PC-3 (cell line): Measurements from ENCODE around the gene ANKRD29.

Experiments used
- CTCF ChIP-seq: fragments of 300-600 bp; sonication (generic); conservative IDR thresholded peaks from 2 replicates; pipeline ENCODE4 v1.5.1; 2017; ENCODE audit warnings: antibody characterized with exemption, low read depth, mild to moderate bottlenecking, low read length
- EZH2 ChIP-seq: fragments of 300-600 bp; sonication (generic); IDR thresholded peaks from one replicate; pipeline ENCODE4 v1.6.1; 2017; ENCODE audit warnings: antibody characterized with exemption, mild to moderate bottlenecking, low read length; ENCODE audit not compliant: unreplicated experiment
- EZH2phosphoT487 ChIP-seq: fragments of 300-600 bp; sonication (generic); IDR thresholded peaks from 2 replicates; pipeline ENCODE4 v1.6.1; 2018; ENCODE audit warnings: mild to moderate bottlenecking, antibody characterized with exemption, low read length, borderline replicate concordance

GRCh38 chr18:23640052-23640451, 22.7 kb downstream of the ANKRD29 start:
- TF ChIP-seq CTCF (peak; percentile 17; the same call in 1 of the 2 replicates), EZH2phosphoT487 (no peak), EZH2 (no peak)
